RWPE1 (cell line): Measurements from ENCODE around the gene MYLIP.
A peak's percentile ranks its signal among the peaks of the same experiment; 100 is the strongest.

ENCODE experiments used
- CTCF ChIA-PET: fragments of 350-600 bp; sonication (Branson Sonifier 250); formaldehyde crosslinking; extraction: SDS; loops from one replicate; lab custom pipeline; 2021; lab: Yijun Ruan, JAX
- POLR2A ChIA-PET: fragments of 400-600 bp; formaldehyde crosslinking; extraction: SDS; loops from one replicate; lab custom pipeline; 2020; ENCODE audit warnings: antibody characterized with exemption; ENCODE audit not compliant: low non-redundant PET; lab: Yijun Ruan, JAX
- DNase-seq: peaks from one replicate; pipeline ENCODE4 v3.0.0; 2012; ENCODE audit warnings: low spot score
- H3K27ac ChIP-seq: fragments of 450-650 bp; 2 replicates; pipeline ENCODE4 v1.5.1; 2017
- TF ChIP-seq, protein P1 (sequence below): fragments of 450-650 bp; conservative IDR thresholded peaks from 2 replicates; pipeline ENCODE4 v1.5.1; 2017; ENCODE audit warnings: low read depth, mild to moderate bottlenecking

The MYLIP gene

GRCh38 chr6:16126861-16127260, 2.0 kb upstream of the MYLIP start:
- H3K27ac ChIP-seq: no peak overlapping the region
- CTCF ChIA-PET: interaction anchor here (3.4 kb wide), 1 partner anchor 435 kb away, joined by 18 read pairs; no protein-coding TSS in a partner anchor
- TF ChIP-seq, protein P1, sequence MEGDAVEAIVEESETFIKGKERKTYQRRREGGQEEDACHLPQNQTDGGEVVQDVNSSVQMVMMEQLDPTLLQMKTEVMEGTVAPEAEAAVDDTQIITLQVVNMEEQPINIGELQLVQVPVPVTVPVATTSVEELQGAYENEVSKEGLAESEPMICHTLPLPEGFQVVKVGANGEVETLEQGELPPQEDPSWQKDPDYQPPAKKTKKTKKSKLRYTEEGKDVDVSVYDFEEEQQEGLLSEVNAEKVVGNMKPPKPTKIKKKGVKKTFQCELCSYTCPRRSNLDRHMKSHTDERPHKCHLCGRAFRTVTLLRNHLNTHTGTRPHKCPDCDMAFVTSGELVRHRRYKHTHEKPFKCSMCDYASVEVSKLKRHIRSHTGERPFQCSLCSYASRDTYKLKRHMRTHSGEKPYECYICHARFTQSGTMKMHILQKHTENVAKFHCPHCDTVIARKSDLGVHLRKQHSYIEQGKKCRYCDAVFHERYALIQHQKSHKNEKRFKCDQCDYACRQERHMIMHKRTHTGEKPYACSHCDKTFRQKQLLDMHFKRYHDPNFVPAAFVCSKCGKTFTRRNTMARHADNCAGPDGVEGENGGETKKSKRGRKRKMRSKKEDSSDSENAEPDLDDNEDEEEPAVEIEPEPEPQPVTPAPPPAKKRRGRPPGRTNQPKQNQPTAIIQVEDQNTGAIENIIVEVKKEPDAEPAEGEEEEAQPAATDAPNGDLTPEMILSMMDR: no peak
- DNase-seq: no peak
- POLR2A ChIA-PET: no interaction called here

GRCh38 chr6:16127471-16127870, 1.4 kb upstream of the MYLIP start:
- TF ChIP-seq, protein P1: no peak
- ChIA-PET CTCF (interaction anchor here (0.6 to 3.4 kb wide), 2 partner anchors 436 to 1903 kb away, joined by 3 to 18 read pairs; no protein-coding TSS in a partner anchor), POLR2A (no interaction called here)
- no peak for DNase-seq
- no peak overlapping the region for H3K27ac ChIP-seq

DNA sequence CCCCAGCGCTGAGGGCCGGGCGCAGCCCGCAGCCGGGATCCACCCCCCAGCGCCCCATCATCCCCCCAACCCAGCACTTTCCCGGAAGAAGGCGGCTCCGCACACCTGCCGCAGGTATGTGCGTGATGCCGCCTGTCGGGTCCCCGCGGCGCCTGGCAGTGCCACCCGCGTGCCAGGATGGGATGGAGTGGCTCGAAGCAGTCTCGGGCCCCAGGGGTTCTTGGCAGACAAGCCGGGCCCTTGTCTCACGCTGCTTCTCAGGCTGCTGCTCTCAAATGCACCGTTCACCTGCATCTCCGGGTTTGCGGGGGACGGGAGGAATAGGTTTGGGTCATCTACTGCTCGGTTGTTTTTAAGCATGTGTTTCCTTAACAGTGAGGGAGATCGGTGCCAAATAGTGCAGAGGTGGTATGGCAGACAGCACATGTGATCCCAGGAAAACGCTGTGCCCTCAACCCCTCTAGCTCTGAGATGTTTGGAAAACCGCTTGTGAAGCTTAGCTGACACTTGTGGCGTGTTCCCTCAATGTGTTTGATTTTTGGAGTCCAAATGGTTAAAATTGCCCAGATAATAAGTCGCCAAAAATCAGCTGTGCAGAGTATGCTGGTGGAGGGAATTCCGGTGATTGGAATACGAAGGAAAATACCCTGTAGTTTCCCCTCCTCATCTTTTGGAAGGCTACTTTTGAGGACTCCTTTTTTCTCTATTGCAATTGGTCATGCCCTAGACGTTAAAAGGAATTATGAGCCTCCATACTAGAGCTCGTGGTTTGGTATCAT, 926 bp downstream of the MYLIP start:
- TF ChIP-seq, protein P1: no peak
- H3K27ac ChIP-seq: peak overlapping the region; percentile 43; the same call in 1 of the 2 replicates
- CTCF ChIA-PET: interaction anchor here (1.1 to 3.4 kb wide), 2 partner anchors 53 to 438 kb away, joined by 4 to 18 read pairs; no protein-coding TSS in a partner anchor
- POLR2A ChIA-PET: no interaction called here
- peak; percentile 22 for DNase-seq

DNA sequence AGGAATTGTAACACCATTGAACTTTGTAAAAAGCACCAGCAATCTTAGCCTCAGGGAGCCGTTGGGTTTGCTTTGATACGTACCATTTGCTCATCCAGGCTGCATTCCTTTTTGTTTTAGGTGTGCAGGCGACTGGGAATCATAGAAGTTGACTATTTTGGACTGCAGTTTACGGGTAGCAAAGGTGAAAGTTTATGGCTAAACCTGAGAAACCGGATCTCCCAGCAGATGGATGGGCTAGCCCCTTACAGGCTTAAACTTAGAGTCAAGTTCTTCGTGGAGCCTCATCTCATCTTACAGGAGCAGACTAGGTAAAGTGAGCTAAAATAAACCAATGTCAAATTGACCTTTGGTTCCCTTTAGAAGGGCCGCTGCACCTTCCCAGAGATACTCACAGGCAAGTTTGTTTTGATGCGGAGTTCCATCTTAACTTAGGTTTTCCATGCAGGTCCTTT, 1.6 kb downstream of the MYLIP start:
- peak; percentile 11 for DNase-seq
- POLR2A ChIA-PET: no interaction called here
- CTCF ChIA-PET: interaction anchor here (0.7 to 1.1 kb wide), 2 partner anchors 52 to 229 kb away, joined by 3 to 4 read pairs; no protein-coding TSS in a partner anchor
- H3K27ac ChIP-seq: no peak overlapping the region
- TF ChIP-seq, protein P1: no peak

GRCh38 chr6:16130932-16131387, 2.1 kb downstream of the MYLIP start:
- TF ChIP-seq, protein P1: no peak
- DNase-seq: peak; percentile 49
- ChIA-PET CTCF (interaction anchor here (0.6 to 0.7 kb wide), 2 partner anchors 77 to 230 kb away, joined by 3 to 4 read pairs; no protein-coding TSS in a partner anchor), POLR2A (no interaction called here)
- no peak overlapping the region for H3K27ac ChIP-seq

DNA sequence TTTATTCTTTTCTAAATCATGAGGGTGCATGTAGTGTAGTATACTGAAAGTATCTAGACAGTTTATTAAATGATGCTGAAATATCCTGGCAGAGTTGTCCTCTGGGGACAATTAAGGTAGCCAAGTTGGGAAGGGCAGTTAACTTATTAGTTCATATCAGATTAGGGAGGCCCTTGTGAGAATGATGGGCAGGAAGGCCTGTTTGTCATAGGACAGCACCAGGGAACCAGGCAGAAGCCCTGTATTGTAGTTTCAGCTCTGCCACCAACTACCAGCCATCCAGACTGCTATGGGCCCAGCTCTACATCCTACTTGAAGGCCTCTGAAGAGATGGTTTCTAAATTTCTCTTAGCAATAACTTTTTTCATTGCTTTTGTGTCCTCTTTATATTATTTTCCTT, 4.0 kb downstream of the MYLIP start:
- no peak for DNase-seq
- TF ChIP-seq, protein P1: no peak
- POLR2A ChIA-PET: no interaction called here

More for the DNA sequence above, 4.0 kb downstream of the MYLIP start:
- no peak overlapping the region for H3K27ac ChIP-seq
- CTCF ChIA-PET: interaction anchor here (0.7 to 0.8 kb wide), 2 partner anchors 50 to 156 kb away, joined by 3 to 4 read pairs; no protein-coding TSS in a partner anchor
